Measurements from ENCODE around the gene F12. TPM values are rescaled to one million over a fixed set of nuclear protein-coding genes. Genes with fewer than 3 reads are reported as not detected.

Gene F12
- total RNA-seq, 1 donor from 2014 or later: 0.31 TPM

DNA sequence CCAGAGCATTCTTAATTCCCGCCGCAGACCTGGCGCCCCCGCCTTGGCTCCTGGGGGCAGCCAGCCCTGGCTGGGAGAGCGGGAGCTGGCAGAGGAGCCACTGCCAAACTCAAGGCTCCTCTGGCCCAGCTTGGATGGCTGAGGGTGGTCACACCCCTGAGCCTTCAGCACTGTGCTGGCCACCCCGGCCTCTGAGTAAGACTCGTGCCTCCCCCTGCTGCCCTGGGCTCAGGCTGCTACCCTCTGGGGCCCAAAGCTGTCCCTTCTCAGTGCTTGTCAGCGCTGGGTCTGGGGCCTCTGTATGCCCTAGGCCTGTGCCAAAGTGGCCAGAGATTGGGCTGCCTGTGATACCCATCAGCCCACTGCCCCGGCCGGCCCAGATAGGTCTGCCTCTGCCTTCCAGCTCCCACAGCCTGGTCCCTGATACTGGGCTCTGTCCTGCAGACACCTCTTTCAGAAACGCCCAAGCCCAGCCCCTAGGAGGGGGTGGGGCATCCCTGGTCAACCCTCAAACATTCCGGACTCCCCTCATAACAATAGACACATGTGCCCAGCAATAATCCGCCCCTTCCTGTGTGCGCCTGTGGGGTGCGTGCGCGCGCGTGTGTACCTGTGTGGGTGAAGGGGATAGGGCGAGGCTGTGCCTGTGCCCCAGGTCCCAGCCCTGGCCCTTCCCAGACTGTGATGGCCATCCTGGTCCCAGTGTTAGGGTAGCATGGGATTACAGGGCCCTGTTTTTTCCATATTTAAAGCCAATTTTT lies 32.9 kb upstream of the F12 start:
- H3K27ac Mint-ChIP-seq: peak overlapping the region; percentile 51

DNA sequence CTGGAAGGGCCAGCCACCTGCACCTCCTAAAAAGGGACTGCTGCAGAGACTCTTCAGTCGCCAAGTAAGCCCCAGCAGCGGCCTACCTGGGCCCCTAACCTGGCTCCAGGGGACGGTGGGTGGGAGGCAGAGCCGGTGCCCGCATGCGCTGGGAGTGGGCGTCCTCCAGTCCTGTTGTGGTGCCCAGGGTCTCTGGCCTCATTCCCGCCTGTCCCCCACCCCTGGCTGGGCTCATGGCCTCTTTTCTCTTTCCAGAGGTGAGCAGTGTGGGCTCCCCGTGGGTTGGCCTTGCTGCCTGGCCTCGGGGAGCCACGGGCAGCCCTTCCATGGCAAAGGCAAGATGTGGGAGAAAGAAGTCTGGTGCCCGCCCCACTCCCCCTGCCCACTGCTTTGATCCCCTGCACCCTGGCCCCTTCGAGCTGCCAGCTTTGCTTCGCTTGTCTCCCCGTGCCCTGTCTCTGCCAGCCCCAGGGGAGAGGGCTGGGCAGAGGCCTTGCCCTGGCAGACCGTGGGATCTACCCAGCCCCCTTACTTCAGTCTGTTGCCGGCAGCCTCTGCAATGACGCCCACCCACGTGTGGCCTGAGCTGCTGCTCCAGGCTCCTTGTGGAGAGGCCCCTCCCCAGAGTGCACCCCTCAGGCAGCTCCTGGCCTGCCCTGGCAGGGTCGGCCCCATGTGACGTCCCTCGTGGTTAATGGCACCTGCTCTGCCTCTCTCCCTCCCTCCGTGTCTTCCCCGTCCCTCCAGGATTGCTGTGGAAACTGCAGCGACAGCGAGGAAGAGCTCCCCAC lies 31.8 kb upstream of the F12 start:
- ATAC-seq (ENCODE audit: low read depth): no peak
- Mint-ChIP-seq H3K9me3 (no peaks in the 10 kb centered on the region), H3K27me3 (no peaks in the 10 kb centered on the region), H3K36me3 (ENCODE audit: low read depth) (peaks cover 60% of the 10 kb centered on the region), H3K4me1 (peaks cover 34% of the 10 kb centered on the region), H3K4me3 (no peak overlapping the region), H3K27ac (no peak overlapping the region)
- intact Hi-C loops (cut with micrococcal nuclease): no loop called here
- TF ChIP-seq CTCF (IDR thresholded peaks at IDR 0.05): no peak
- ChIA-PET POLR2A (interaction anchor here (1.2 to 11.5 kb wide), 4 partner anchors 12 to 69 kb away, joined by 4 to 296 read pairs (median 6); partner anchors contain the start of gene GRK6), CTCF (interaction anchor here (1.4 to 2.0 kb wide), 2 partner anchors 14 to 37 kb away, joined by 5 to 10 read pairs; no protein-coding TSS in a partner anchor)
- DNase-seq: no peak

More for the DNA sequence above, 32.9 kb upstream of the F12 start:
- H3K27me3 Mint-ChIP-seq: no peaks in the 10 kb centered on the region
- ChIA-PET POLR2A (interaction anchor here (1.7 to 11.5 kb wide), 3 partner anchors 13 to 38 kb away, joined by 8 to 296 read pairs (median 66); partner anchors contain the start of gene GRK6), CTCF (interaction anchor here (1.4 to 4.9 kb wide), 3 partner anchors 12 to 38 kb away, joined by 5 to 29 read pairs (median 10); no protein-coding TSS in a partner anchor)
- H3K4me3 Mint-ChIP-seq: no peak overlapping the region
- no peak for TF ChIP-seq CTCF (IDR thresholded peaks at IDR 0.05)
- H3K36me3 Mint-ChIP-seq (ENCODE audit: low read depth): peaks cover 50% of the 10 kb centered on the region
- ATAC-seq (ENCODE audit: low read depth) (no peak), DNase-seq (no peak)
- intact Hi-C loops (cut with micrococcal nuclease): no loop called here
- peaks cover 31% of the 10 kb centered on the region for H3K4me1 Mint-ChIP-seq
- H3K9me3 Mint-ChIP-seq: no peaks in the 10 kb centered on the region

- no peaks in the 10 kb centered on the region for H3K9me3 Mint-ChIP-seq
- no peak for TF ChIP-seq CTCF (IDR thresholded peaks at IDR 0.05)
- POLR2A ChIA-PET: interaction anchor here (1.2 to 11.5 kb wide), 4 partner anchors 11 to 70 kb away, joined by 4 to 296 read pairs (median 6); partner anchors contain the start of gene GRK6
- CTCF ChIA-PET: interaction anchor here (1.2 to 2.0 kb wide), 2 partner anchors 35 to 36 kb away, joined by 3 to 10 read pairs; no protein-coding TSS in a partner anchor
- ATAC-seq (ENCODE audit: low read depth) (peak; percentile 10), DNase-seq (no peak)
- peaks cover 66% of the 10 kb centered on the region for H3K36me3 Mint-ChIP-seq (ENCODE audit: low read depth)
- no peaks in the 10 kb centered on the region for H3K27me3 Mint-ChIP-seq
- intact Hi-C loops (cut with micrococcal nuclease): no loop called here
- H3K4me1 Mint-ChIP-seq: peaks cover 27% of the 10 kb centered on the region
- no peak overlapping the region for H3K4me3 Mint-ChIP-seq
- peak overlapping the region; percentile 50 for H3K27ac Mint-ChIP-seq
Observed at GRCh38 chr5:177440211-177440989, 31.0 kb upstream of the F12 start.

DNA sequence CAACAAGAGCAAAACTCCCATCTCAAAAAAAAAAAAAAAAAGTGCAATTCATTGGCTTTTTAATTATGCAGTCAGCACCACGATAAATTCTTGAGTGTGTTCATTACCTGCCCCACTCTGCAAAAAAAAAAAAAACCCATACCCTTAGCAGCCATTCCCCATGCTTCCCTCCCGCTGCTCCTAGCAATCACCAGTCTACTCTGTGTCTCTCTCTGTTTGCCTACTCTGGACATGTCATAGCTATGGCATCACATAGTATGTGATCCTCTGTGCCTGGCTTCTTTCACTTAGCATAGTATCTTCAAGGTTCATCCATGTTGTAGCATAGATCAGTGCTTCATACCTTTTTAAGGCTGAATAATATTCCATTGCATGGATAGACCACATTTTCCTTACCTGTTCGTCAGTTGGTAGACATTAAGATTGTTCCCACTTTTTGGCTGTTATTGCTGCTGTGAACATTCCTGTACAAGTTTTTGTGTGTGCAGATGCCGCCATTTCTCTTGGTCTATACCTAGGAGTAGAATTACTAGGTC lies 30.2 kb upstream of the F12 start:
- intact Hi-C loops (cut with micrococcal nuclease): no loop called here
- no peak for TF ChIP-seq CTCF (IDR thresholded peaks at IDR 0.05)
- Mint-ChIP-seq H3K9me3 (no peaks in the 10 kb centered on the region), H3K4me1 (peaks cover 22% of the 10 kb centered on the region), H3K4me3 (no peak overlapping the region), H3K27ac (no peak overlapping the region), H3K27me3 (no peaks in the 10 kb centered on the region), H3K36me3 (ENCODE audit: low read depth) (peaks cover 71% of the 10 kb centered on the region)
- ChIA-PET CTCF (interaction anchor here (1.2 kb wide), 1 partner anchor 35 kb away, joined by 3 read pairs; no protein-coding TSS in a partner anchor), POLR2A (interaction anchor here (1.6 to 11.5 kb wide), 2 partner anchors 10 to 71 kb away, joined by 4 to 296 read pairs; partner anchors contain the start of gene GRK6)
- ATAC-seq (ENCODE audit: low read depth) (no peak), DNase-seq (no peak)
